GM04504 (cell line): Measurements from ENCODE around the gene NFKBIB.

Experiments used
- DNase-seq: peaks from one replicate; pipeline ENCODE4 v3.0.0-alpha.2; 2012; ENCODE audit warnings: low read depth

NFKBIB gene

DNA sequence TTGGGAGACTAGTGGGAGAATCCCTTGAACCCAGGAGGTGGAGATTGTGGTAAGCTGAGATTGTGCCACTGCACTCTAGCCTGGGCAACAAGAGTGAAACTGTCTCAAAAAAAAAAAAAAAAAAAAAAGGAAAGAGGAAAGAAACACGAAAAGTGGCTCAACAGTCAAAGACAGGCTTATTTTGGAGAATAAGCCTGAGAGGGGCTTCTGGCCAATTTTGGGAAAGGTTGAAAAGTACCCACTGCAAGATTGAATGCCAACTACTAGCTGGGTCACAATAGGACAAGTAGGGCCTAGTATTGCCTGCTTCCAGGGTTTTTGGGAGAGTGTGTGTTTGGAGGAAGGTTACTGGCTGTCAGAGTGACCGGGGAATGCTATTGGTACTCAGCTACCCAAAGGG, 58.5 kb downstream of the NFKBIB start:
- no peak for DNase-seq
